ENCODE data around the gene SSBP4.

GRCh38 chr19:18396471-18397241 is 22.5 kb upstream of the SSBP4 start:
- TF ChIP-seq, protein P1, sequence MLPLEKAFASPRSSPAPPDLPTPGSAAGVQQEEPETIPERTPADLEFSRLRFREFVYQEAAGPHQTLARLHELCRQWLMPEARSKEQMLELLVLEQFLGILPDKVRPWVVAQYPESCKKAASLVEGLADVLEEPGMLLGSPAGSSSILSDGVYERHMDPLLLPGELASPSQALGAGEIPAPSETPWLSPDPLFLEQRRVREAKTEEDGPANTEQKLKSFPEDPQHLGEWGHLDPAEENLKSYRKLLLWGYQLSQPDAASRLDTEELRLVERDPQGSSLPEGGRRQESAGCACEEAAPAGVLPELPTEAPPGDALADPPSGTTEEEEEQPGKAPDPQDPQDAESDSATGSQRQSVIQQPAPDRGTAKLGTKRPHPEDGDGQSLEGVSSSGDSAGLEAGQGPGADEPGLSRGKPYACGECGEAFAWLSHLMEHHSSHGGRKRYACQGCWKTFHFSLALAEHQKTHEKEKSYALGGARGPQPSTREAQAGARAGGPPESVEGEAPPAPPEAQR (CRISPR knock-in tag; IDR thresholded peaks at IDR 0.05), result no peak
- TF ChIP-seq ZNF423 (CRISPR knock-in tag; IDR thresholded peaks at IDR 0.05) (no peak), RORB (CRISPR knock-in tag; IDR thresholded peaks at IDR 0.05) (no peak), ZNF532 (CRISPR knock-in tag; IDR thresholded peaks at IDR 0.05; ENCODE audit: borderline replicate concordance) (no peak), ATF3 (CRISPR knock-in tag; conservative IDR thresholded peaks at IDR 0.05) (no peak), EMX1 (CRISPR knock-in tag; IDR thresholded peaks at IDR 0.05) (no peak), ZNF138 (CRISPR knock-in tag; conservative IDR thresholded peaks at IDR 0.05) (no peak), ESRRA (CRISPR knock-in tag; IDR thresholded peaks at IDR 0.05; ENCODE audit: borderline replicate concordance) (no peak)
- TF ChIP-seq, protein P2, sequence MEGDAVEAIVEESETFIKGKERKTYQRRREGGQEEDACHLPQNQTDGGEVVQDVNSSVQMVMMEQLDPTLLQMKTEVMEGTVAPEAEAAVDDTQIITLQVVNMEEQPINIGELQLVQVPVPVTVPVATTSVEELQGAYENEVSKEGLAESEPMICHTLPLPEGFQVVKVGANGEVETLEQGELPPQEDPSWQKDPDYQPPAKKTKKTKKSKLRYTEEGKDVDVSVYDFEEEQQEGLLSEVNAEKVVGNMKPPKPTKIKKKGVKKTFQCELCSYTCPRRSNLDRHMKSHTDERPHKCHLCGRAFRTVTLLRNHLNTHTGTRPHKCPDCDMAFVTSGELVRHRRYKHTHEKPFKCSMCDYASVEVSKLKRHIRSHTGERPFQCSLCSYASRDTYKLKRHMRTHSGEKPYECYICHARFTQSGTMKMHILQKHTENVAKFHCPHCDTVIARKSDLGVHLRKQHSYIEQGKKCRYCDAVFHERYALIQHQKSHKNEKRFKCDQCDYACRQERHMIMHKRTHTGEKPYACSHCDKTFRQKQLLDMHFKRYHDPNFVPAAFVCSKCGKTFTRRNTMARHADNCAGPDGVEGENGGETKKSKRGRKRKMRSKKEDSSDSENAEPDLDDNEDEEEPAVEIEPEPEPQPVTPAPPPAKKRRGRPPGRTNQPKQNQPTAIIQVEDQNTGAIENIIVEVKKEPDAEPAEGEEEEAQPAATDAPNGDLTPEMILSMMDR (IDR thresholded peaks at IDR 0.05), result no peak
- TF ChIP-seq, protein P3, sequence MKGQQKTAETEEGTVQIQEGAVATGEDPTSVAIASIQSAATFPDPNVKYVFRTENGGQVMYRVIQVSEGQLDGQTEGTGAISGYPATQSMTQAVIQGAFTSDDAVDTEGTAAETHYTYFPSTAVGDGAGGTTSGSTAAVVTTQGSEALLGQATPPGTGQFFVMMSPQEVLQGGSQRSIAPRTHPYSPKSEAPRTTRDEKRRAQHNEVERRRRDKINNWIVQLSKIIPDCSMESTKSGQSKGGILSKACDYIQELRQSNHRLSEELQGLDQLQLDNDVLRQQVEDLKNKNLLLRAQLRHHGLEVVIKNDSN (CRISPR knock-in tag; IDR thresholded peaks at IDR 0.05), result no peak
- TF ChIP-seq, protein P4, sequence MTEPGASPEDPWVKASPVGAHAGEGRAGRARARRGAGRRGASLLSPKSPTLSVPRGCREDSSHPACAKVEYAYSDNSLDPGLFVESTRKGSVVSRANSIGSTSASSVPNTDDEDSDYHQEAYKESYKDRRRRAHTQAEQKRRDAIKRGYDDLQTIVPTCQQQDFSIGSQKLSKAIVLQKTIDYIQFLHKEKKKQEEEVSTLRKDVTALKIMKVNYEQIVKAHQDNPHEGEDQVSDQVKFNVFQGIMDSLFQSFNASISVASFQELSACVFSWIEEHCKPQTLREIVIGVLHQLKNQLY (CRISPR knock-in tag; IDR thresholded peaks at IDR 0.05), result no peak; the same call in 1 of the 2 replicates

Data from WTC11 (cell line).